Measurements from ENCODE around the gene MYO16. TPM values are rescaled to one million over a fixed set of nuclear protein-coding genes. Genes with fewer than 3 reads are reported as not detected.

The MYO16 gene
- total RNA-seq, 1 donor from 2014 or later = not detected

DNA sequence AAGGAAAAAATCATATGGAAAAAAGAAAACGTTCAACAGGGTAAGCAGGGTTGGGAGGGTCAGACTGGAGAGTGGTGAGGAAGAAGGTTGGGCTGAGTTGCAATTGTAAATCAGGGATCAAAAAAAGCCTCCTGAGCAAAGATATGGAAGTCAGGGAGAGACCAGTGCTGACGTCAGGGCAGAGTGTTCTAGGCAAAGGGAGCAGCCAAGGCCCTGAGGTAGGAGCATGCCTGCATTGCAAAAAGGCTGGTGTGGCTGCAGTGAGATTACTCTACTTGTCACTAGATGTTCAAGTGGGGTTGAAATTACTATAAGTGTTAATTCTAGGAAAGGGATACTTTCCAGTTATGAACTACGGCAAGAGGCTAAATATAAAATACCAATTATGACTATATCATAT, 562.0 kb downstream of the MYO16 start:
- no peaks in the 10 kb centered on the region for H3K36me3 Mint-ChIP-seq (ENCODE audit: low read depth)
- DNase-seq (ENCODE audit: low spot score) = no peak
- H3K9me3 Mint-ChIP-seq = no peaks in the 10 kb centered on the region
- intact Hi-C loops (cut with micrococcal nuclease) = no loop called here
- H3K27me3 Mint-ChIP-seq (ENCODE audit: insufficient read depth) = peaks cover 11% of the 10 kb centered on the region
- no peaks in the 10 kb centered on the region for H3K4me1 Mint-ChIP-seq (ENCODE audit: low read depth)
- no peak overlapping the region for H3K27ac Mint-ChIP-seq
- H3K4me3 Mint-ChIP-seq = no peak overlapping the region

- Mint-ChIP-seq H3K9me3 (no peaks in the 10 kb centered on the region), H3K27me3 (ENCODE audit: insufficient read depth) (peaks cover 11% of the 10 kb centered on the region), H3K36me3 (ENCODE audit: low read depth) (no peaks in the 10 kb centered on the region), H3K4me1 (ENCODE audit: low read depth) (no peaks in the 10 kb centered on the region), H3K27ac (no peak overlapping the region), H3K4me3 (no peak overlapping the region)
- intact Hi-C loops (cut with micrococcal nuclease) = no loop called here
- no peak for DNase-seq (ENCODE audit: low spot score)
Observed at GRCh38 chr13:109192306-109192705, 562.9 kb downstream of the MYO16 start.

- Mint-ChIP-seq H3K27ac (no peak overlapping the region), H3K4me3 (no peak overlapping the region), H3K36me3 (ENCODE audit: low read depth) (no peaks in the 10 kb centered on the region), H3K27me3 (ENCODE audit: insufficient read depth) (peaks cover 7% of the 10 kb centered on the region), H3K4me1 (ENCODE audit: low read depth) (no peaks in the 10 kb centered on the region), H3K9me3 (no peaks in the 10 kb centered on the region)
- intact Hi-C loops (cut with micrococcal nuclease) = no loop called here
- no peak for DNase-seq (ENCODE audit: low spot score)
Observed at GRCh38 chr13:109196948-109197347, 567.5 kb downstream of the MYO16 start.

DNA sequence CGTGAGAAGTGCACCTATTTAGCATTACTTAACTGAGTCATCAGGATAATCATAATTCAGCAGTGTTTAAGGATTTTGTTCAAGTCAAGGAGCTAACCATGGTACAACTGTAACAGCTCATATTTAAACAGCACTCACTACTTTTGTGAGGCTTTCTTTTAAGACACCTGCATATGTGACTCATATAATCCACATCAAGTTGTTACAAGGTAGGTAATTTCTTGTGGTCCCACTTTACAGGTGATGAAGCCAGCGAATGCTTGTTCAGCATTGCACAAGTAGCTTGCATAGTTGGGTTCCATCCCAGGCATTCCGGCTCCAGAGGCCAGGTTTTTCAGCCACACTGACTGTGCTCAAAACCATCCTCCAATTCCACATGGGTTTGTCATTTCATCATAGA, 569.2 kb downstream of the MYO16 start:
- no peak overlapping the region for H3K4me3 Mint-ChIP-seq
- H3K27me3 Mint-ChIP-seq (ENCODE audit: insufficient read depth) = peaks cover 7% of the 10 kb centered on the region
- no peak for DNase-seq (ENCODE audit: low spot score)
- no peak overlapping the region for H3K27ac Mint-ChIP-seq
- H3K9me3 Mint-ChIP-seq = no peaks in the 10 kb centered on the region
- no peaks in the 10 kb centered on the region for H3K36me3 Mint-ChIP-seq (ENCODE audit: low read depth)
- intact Hi-C loops (cut with micrococcal nuclease) = no loop called here
- no peaks in the 10 kb centered on the region for H3K4me1 Mint-ChIP-seq (ENCODE audit: low read depth)

DNA sequence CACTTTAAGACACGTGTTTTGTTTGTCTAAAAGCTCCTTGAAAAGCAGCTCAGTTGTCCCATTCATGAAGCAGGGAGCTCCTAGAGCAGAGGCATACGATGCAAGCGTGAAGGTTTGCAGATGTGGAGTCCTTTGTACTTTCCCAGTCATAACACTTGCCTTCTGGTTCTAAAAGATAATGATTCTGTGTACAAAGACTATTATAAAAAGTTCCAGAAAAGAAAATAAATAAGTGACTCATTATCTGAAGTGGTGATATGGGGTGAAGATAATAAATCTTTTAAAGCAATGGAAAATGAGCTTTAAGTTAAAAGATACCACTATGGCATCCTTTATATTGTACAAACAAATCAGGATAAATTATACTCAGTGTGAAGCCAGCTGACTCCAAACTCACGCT, 569.9 kb downstream of the MYO16 start:
- no peaks in the 10 kb centered on the region for H3K4me1 Mint-ChIP-seq (ENCODE audit: low read depth)
- no peaks in the 10 kb centered on the region for H3K9me3 Mint-ChIP-seq
- no peak overlapping the region for H3K27ac Mint-ChIP-seq
- peaks cover 5% of the 10 kb centered on the region for H3K27me3 Mint-ChIP-seq (ENCODE audit: insufficient read depth)
- DNase-seq (ENCODE audit: low spot score) = no peak
- no peaks in the 10 kb centered on the region for H3K36me3 Mint-ChIP-seq (ENCODE audit: low read depth)
- intact Hi-C loops (cut with micrococcal nuclease) = no loop called here
- H3K4me3 Mint-ChIP-seq = no peak overlapping the region

GRCh38 chr13:109200556-109200955, 571.1 kb downstream of the MYO16 start:
- no peak overlapping the region for H3K4me3 Mint-ChIP-seq
- H3K9me3 Mint-ChIP-seq = no peaks in the 10 kb centered on the region
- intact Hi-C loops (cut with micrococcal nuclease) = no loop called here
- H3K27me3 Mint-ChIP-seq (ENCODE audit: insufficient read depth) = peaks cover 5% of the 10 kb centered on the region
- H3K27ac Mint-ChIP-seq = no peak overlapping the region
- H3K36me3 Mint-ChIP-seq (ENCODE audit: low read depth) = no peaks in the 10 kb centered on the region
- DNase-seq (ENCODE audit: low spot score) = no peak
- no peaks in the 10 kb centered on the region for H3K4me1 Mint-ChIP-seq (ENCODE audit: low read depth)

GRCh38 chr13:109203587-109203986, 574.2 kb downstream of the MYO16 start:
- intact Hi-C loops (cut with micrococcal nuclease) = no loop called here
- peaks cover 3% of the 10 kb centered on the region for H3K27me3 Mint-ChIP-seq (ENCODE audit: insufficient read depth)
- H3K27ac Mint-ChIP-seq = no peak overlapping the region
- no peaks in the 10 kb centered on the region for H3K4me1 Mint-ChIP-seq (ENCODE audit: low read depth)
- H3K9me3 Mint-ChIP-seq = no peaks in the 10 kb centered on the region
- H3K36me3 Mint-ChIP-seq (ENCODE audit: low read depth) = no peaks in the 10 kb centered on the region
- DNase-seq (ENCODE audit: low spot score) = no peak
- H3K4me3 Mint-ChIP-seq = no peak overlapping the region

GRCh38 chr13:109204252-109204651, 574.8 kb downstream of the MYO16 start:
- Mint-ChIP-seq H3K27me3 (ENCODE audit: insufficient read depth) (peaks cover 3% of the 10 kb centered on the region), H3K36me3 (ENCODE audit: low read depth) (no peaks in the 10 kb centered on the region), H3K4me1 (ENCODE audit: low read depth) (no peaks in the 10 kb centered on the region), H3K4me3 (no peak overlapping the region), H3K27ac (no peak overlapping the region), H3K9me3 (no peaks in the 10 kb centered on the region)
- DNase-seq (ENCODE audit: low spot score) = no peak
- intact Hi-C loops (cut with micrococcal nuclease) = no loop called here

DNA sequence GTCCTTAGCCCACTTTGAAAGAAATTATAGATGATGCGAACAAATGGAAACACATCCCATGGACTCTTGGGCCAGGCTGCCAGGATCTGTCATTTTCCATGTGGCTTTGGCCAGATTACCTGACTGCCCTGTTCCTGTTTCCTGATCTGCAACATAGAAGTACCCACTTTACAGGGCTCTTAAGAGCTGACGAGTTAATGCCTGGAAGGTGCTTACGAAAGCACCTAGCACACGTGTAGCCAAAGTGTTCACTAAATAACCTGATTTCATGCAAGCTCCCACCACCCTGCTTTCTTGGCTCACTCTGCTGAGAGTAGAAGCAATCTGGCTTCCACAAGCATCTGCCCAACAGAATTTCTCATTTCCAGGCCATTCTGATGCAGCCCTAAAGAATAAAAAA, 575.2 kb downstream of the MYO16 start:
- H3K4me1 Mint-ChIP-seq (ENCODE audit: low read depth) = no peaks in the 10 kb centered on the region
- no peak overlapping the region for H3K4me3 Mint-ChIP-seq
- no peak overlapping the region for H3K27ac Mint-ChIP-seq
- intact Hi-C loops (cut with micrococcal nuclease) = no loop called here
- no peaks in the 10 kb centered on the region for H3K9me3 Mint-ChIP-seq
- DNase-seq (ENCODE audit: low spot score) = no peak
- H3K27me3 Mint-ChIP-seq (ENCODE audit: insufficient read depth) = peaks cover 3% of the 10 kb centered on the region
- no peaks in the 10 kb centered on the region for H3K36me3 Mint-ChIP-seq (ENCODE audit: low read depth)

- Mint-ChIP-seq H3K36me3 (ENCODE audit: low read depth) (no peaks in the 10 kb centered on the region), H3K9me3 (no peaks in the 10 kb centered on the region), H3K4me1 (ENCODE audit: low read depth) (no peaks in the 10 kb centered on the region), H3K27me3 (ENCODE audit: insufficient read depth) (peaks cover 3% of the 10 kb centered on the region), H3K4me3 (no peak overlapping the region), H3K27ac (no peak overlapping the region)
- intact Hi-C loops (cut with micrococcal nuclease) = no loop called here
- no peak for DNase-seq (ENCODE audit: low spot score)
Observed at GRCh38 chr13:109205315-109205714, 575.9 kb downstream of the MYO16 start.

DNA sequence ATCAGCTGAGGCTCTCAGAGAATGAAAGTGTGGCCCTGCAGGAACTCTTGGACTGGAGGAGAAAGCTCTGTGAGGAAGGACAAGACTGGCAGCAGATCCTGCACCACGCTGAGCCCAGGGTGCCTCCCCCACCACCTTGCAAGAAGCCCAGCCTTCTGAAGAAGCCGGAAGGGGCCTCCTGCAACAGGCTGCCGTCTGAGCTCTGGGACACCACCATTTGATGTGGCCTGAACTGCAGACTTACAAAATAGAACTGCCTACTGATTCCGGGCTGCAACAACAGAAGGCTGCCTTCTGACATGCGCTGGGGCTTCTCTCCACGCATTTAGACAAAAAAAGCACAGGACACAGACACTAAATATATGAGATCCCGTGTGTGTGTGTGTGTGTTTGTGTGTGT, 577.2 kb downstream of the MYO16 start:
- no peaks in the 10 kb centered on the region for H3K4me1 Mint-ChIP-seq (ENCODE audit: low read depth)
- no peaks in the 10 kb centered on the region for H3K9me3 Mint-ChIP-seq
- peaks cover 3% of the 10 kb centered on the region for H3K27me3 Mint-ChIP-seq (ENCODE audit: insufficient read depth)
- H3K4me3 Mint-ChIP-seq = no peak overlapping the region
- H3K27ac Mint-ChIP-seq = no peak overlapping the region
- intact Hi-C loops (cut with micrococcal nuclease) = no loop called here
- H3K36me3 Mint-ChIP-seq (ENCODE audit: low read depth) = no peaks in the 10 kb centered on the region
- DNase-seq (ENCODE audit: low spot score) = no peak

- Mint-ChIP-seq H3K9me3 (no peaks in the 10 kb centered on the region), H3K4me1 (ENCODE audit: low read depth) (no peaks in the 10 kb centered on the region), H3K27ac (no peak overlapping the region), H3K4me3 (no peak overlapping the region), H3K27me3 (ENCODE audit: insufficient read depth) (peaks cover 3% of the 10 kb centered on the region), H3K36me3 (ENCODE audit: low read depth) (no peaks in the 10 kb centered on the region)
- DNase-seq (ENCODE audit: low spot score) = no peak
- intact Hi-C loops (cut with micrococcal nuclease) = no loop called here
Observed at GRCh38 chr13:109207622-109208021, 578.2 kb downstream of the MYO16 start.

GRCh38 chr13:109208522-109208921, 579.1 kb downstream of the MYO16 start:
- Mint-ChIP-seq H3K27me3 (ENCODE audit: insufficient read depth) (no peaks in the 10 kb centered on the region), H3K4me3 (no peak overlapping the region), H3K4me1 (ENCODE audit: low read depth) (no peaks in the 10 kb centered on the region), H3K9me3 (no peaks in the 10 kb centered on the region), H3K27ac (no peak overlapping the region), H3K36me3 (ENCODE audit: low read depth) (no peaks in the 10 kb centered on the region)
- DNase-seq (ENCODE audit: low spot score) = no peak
- intact Hi-C loops (cut with micrococcal nuclease) = no loop called here

GRCh38 chr13:109209526-109209925, 580.1 kb downstream of the MYO16 start:
- Mint-ChIP-seq H3K27ac (no peak overlapping the region), H3K4me3 (no peak overlapping the region), H3K9me3 (no peaks in the 10 kb centered on the region), H3K36me3 (ENCODE audit: low read depth) (no peaks in the 10 kb centered on the region), H3K4me1 (ENCODE audit: low read depth) (no peaks in the 10 kb centered on the region), H3K27me3 (ENCODE audit: insufficient read depth) (no peaks in the 10 kb centered on the region)
- DNase-seq (ENCODE audit: low spot score) = no peak
- intact Hi-C loops (cut with micrococcal nuclease) = no loop called here

Measured in activated T-helper 1 cell treated with anti-CD3 and anti-CD28 coated beads, Interleukin-12 subunit alpha, Interleukin-12 subunit beta, Interleukin-2, Interleukin-4 antibody, amounts not matched to agents 30 ng/mL and 10 ng/mL and 1 ng/mL, durations not matched to agents 14 hours and 24 hours and 36 hours (primary cell).